GM21576 (cell line): Measurements from ENCODE around the gene PCDHGA7.
A peak's percentile ranks its signal among the peaks of the same experiment; 100 is the strongest.
"Not testable (repeated sequence)": the region's sequence is repeated elsewhere in the genome, so short reads cannot be mapped to it uniquely, and the experiment has no call there.

ENCODE experiments used
- ATAC-seq: cut with Tn5 transposase; IDR thresholded peaks from one replicate; pipeline ENCODE4 v1.9.1; 2021; ENCODE audit warnings: mild to moderate bottlenecking, moderate library complexity; ENCODE audit not compliant: unreplicated experiment

Gene PCDHGA7

GRCh38 chr5:141397756-141398551 lies 15.4 kb downstream of the PCDHGA7 start, which contains the start of gene PCDHGB5:
PCDHGB5 (plus strand) TSS chr5:141397947; CDS start chr5:141398128, 181 bp downstream.
- ATAC-seq = peak; percentile 91

GRCh38 chr5:141398608-141399007 lies 16.1 kb downstream of the PCDHGA7 start:
- ATAC-seq = no peak

GRCh38 chr5:141399555-141400258 lies 17.2 kb downstream of the PCDHGA7 start:
- ATAC-seq = no peak

- ATAC-seq = no peak
These were observed 20.2 kb downstream of the PCDHGA7 start, which contains the start of gene PCDHGA9 for GRCh38 chr5:141402553-141403243. PCDHGA9 (plus strand) TSS chr5:141402778; CDS start chr5:141402953, 175 bp downstream.

GRCh38 chr5:141403387-141403786 lies 20.8 kb downstream of the PCDHGA7 start:
- no peak for ATAC-seq

- ATAC-seq = not testable (repeated sequence)
These were observed 25.4 kb downstream of the PCDHGA7 start, which contains the start of gene PCDHGB6 for GRCh38 chr5:141407790-141408505. PCDHGB6 (plus strand) TSS chr5:141408021; CDS start chr5:141408203, 182 bp downstream.

GRCh38 chr5:141409598-141410306 lies 27.2 kb downstream of the PCDHGA7 start:
- no peak for ATAC-seq

- ATAC-seq = no peak
These were observed 29.0 kb downstream of the PCDHGA7 start for GRCh38 chr5:141411575-141411974.

GRCh38 chr5:141412854-141413539 lies 30.5 kb downstream of the PCDHGA7 start, which contains the start of gene PCDHGA10:
PCDHGA10 (plus strand) TSS chr5:141412987; CDS start chr5:141413176, 189 bp downstream.
- ATAC-seq = peak; percentile 83

- ATAC-seq = no peak
These were observed 31.1 kb downstream of the PCDHGA7 start for GRCh38 chr5:141413540-141414069.

- not testable (repeated sequence) for ATAC-seq
These were observed 32.2 kb downstream of the PCDHGA7 start for GRCh38 chr5:141414548-141415274.

- not testable (repeated sequence) for ATAC-seq
These were observed 32.7 kb downstream of the PCDHGA7 start for GRCh38 chr5:141415275-141415618.

GRCh38 chr5:141417494-141418172 lies 35.1 kb downstream of the PCDHGA7 start, which contains the start of gene PCDHGB7:
PCDHGB7 (plus strand) TSS chr5:141417677; CDS start chr5:141417860, 183 bp downstream.
- ATAC-seq = peak; percentile 74

GRCh38 chr5:141419074-141419880 lies 36.7 kb downstream of the PCDHGA7 start:
- no peak for ATAC-seq

GRCh38 chr5:141420855-141421488 lies 38.4 kb downstream of the PCDHGA7 start, which contains the start of gene PCDHGA11:
PCDHGA11 (plus strand) TSS chr5:141421051; CDS start chr5:141421228, 177 bp downstream.
- ATAC-seq = peak; percentile 43

GRCh38 chr5:141421489-141421855 lies 38.9 kb downstream of the PCDHGA7 start:
- ATAC-seq = no peak
